Upper lobe of right lung (tissue), 1 donor: ENCODE data around the gene CD3G. TPM values are rescaled to one million over a fixed set of nuclear protein-coding genes. Genes with fewer than 3 reads are reported as not detected.
"Not testable (repeated sequence)": the region's sequence is repeated elsewhere in the genome, so short reads cannot be mapped to it uniquely, and the experiment has no call there.

ENCODE experiments used
- ATAC-seq: fragments of 200-7000 bp; cut with Tn5 transposase; one replicate; pipeline ENCODE4 v1.9.1; 2020; ENCODE audit warnings: mild to moderate bottlenecking, moderate library complexity
- DNase-seq: peaks from one replicate; pipeline ENCODE4 v3.0.0-alpha.2; 2020
- H3K27ac ChIP-seq: fragments of 200-600 bp; one replicate; pipeline ENCODE4 v1.8.0; 2022
- H3K27me3 ChIP-seq: fragments of 200-600 bp; one replicate; pipeline ENCODE4 v1.8.0; 2022; ENCODE audit warnings: mild to moderate bottlenecking
- H3K36me3 ChIP-seq: fragments of 200-600 bp; one replicate; pipeline ENCODE4 v1.8.0; 2022
- H3K4me1 ChIP-seq: fragments of 200-600 bp; one replicate; pipeline ENCODE4 v1.8.0; 2022
- H3K4me3 ChIP-seq: fragments of 200-600 bp; one replicate; pipeline ENCODE4 v1.8.0; 2022; ENCODE audit warnings: mild to moderate bottlenecking
- H3K9me3 ChIP-seq: fragments of 200-600 bp; one replicate; pipeline ENCODE4 v1.8.0; 2022
- CTCF ChIP-seq: fragments of 200-600 bp; IDR thresholded peaks from one replicate; pipeline ENCODE4 v1.8.0; 2022; ENCODE audit warnings: antibody characterized with exemption
- intact Hi-C: fragments of 100-400 bp; cut with DNase I; formaldehyde crosslinking; loops from one replicate; pipeline ENCODE4 v1.11.0; 2022
- total RNA-seq: library from RNA; stranded (reverse); fragmentation: NEBNext Ultra II Directional; extraction: Animal tissue kit (Norgen Biotek cat#: 25700); gene quantifications from one replicate; pipeline ENCODE4 v1.2.1, GENCODE V29; 2021
- donor health status: DM: no; HTN: yes; CAD: no; lungs with severe emphysema.

Gene CD3G
- total RNA-seq, 1 donor from 2014 or later, result 6.5 TPM

- intact Hi-C loops, result no loop called here
- Histone ChIP-seq H3K36me3 (peaks cover 45% of the 10 kb centered on the region), H3K27me3 (no peaks in the 10 kb centered on the region), H3K9me3 (no peaks in the 10 kb centered on the region), H3K4me3 (no peak overlapping the region), H3K4me1 (peaks cover 14% of the 10 kb centered on the region), H3K27ac (no peak overlapping the region)
- DNase-seq, result no peak
- ATAC-seq, result no peak
- no peak for TF ChIP-seq CTCF
Observed at GRCh38 chr11:118398791-118399559, 54.8 kb downstream of the CD3G start.

- DNase-seq (peak; percentile 95), ATAC-seq (peak; percentile 93)
- H3K9me3 ChIP-seq, result no peaks in the 10 kb centered on the region
- peak within 1 kb of the TSS; percentile 91 for H3K27ac ChIP-seq
- intact Hi-C loops, result no loop called here
- H3K36me3 ChIP-seq, result peaks cover 31% of the 10 kb centered on the region
- H3K4me3 ChIP-seq, result peak within 1 kb of the TSS; percentile 91
- no peaks in the 10 kb centered on the region for H3K27me3 ChIP-seq
- TF ChIP-seq CTCF, result no peak
- H3K4me1 ChIP-seq, result peaks cover 22% of the 10 kb centered on the region
Observed at GRCh38 chr11:118401151-118401879, 57.2 kb downstream of the CD3G start, which contains the start of gene ATP5MG. TSS of gene ATP5MG (plus strand) at chr11:118401606. CDS start at chr11:118401666, 60 bp downstream.

GRCh38 chr11:118401880-118402590 is 57.9 kb downstream of the CD3G start:
- peak overlapping the region; percentile 91 for H3K4me3 ChIP-seq
- H3K27me3 ChIP-seq, result no peaks in the 10 kb centered on the region
- H3K36me3 ChIP-seq, result peaks cover 31% of the 10 kb centered on the region
- peaks cover 22% of the 10 kb centered on the region for H3K4me1 ChIP-seq
- no peak for TF ChIP-seq CTCF
- intact Hi-C loops, result no loop called here
- DNase-seq (no peak), ATAC-seq (peak; percentile 58)
- peak overlapping the region; percentile 91 for H3K27ac ChIP-seq
- no peaks in the 10 kb centered on the region for H3K9me3 ChIP-seq

- DNase-seq, H3K27me3 ChIP-seq, ATAC-seq, H3K9me3 ChIP-seq, intact Hi-C loops: not testable (repeated sequence)
- peaks cover 22% of the 10 kb centered on the region for H3K4me1 ChIP-seq
- H3K36me3 ChIP-seq, result peaks cover 31% of the 10 kb centered on the region
- H3K27ac ChIP-seq, result peak overlapping the region; percentile 91
- H3K4me3 ChIP-seq, result peak overlapping the region; percentile 91
Observed at GRCh38 chr11:118402594-118402993, 58.5 kb downstream of the CD3G start.

Other genes with a start within 250 kb of the CD3G start
- gene SCN4B, start 191.5 kb upstream of the CD3G start, total RNA-seq, result 7.2 TPM
- gene SCN2B, start 167.7 kb upstream of the CD3G start, total RNA-seq, result 2.5 TPM
- 87.9 TPM for gene JAML, start 119.3 kb upstream of the CD3G start, total RNA-seq
- gene MPZL3, start 92.0 kb upstream of the CD3G start, total RNA-seq, result 11.8 TPM
- 119 TPM for gene MPZL2, start 80.0 kb upstream of the CD3G start, total RNA-seq
- 14.5 TPM for gene CD3E, start 39.6 kb upstream of the CD3G start, total RNA-seq
- gene CD3D, start 1.6 kb upstream of the CD3G start, total RNA-seq, result 8.5 TPM
- gene UBE4A, start 15.3 kb downstream of the CD3G start, total RNA-seq, result 40.0 TPM
- 140 TPM for gene ATP5MG, start 57.3 kb downstream of the CD3G start, total RNA-seq
- gene KMT2A, start 92.1 kb downstream of the CD3G start, total RNA-seq, result 64.7 TPM
- gene TTC36, start 183.1 kb downstream of the CD3G start, total RNA-seq, result 1.9 TPM
- gene TMEM25, start 186.8 kb downstream of the CD3G start, total RNA-seq, result 26.3 TPM
- gene IFT46, start 221.6 kb downstream of the CD3G start, total RNA-seq, result 18.2 TPM
- gene ARCN1, start 228.1 kb downstream of the CD3G start, total RNA-seq, result 120 TPM